Activated naive CD4-positive, alpha-beta T cell treated with anti-CD3 and anti-CD28 coated beads, Interleukin-2, amount 50 U/mL, for 24 hours (primary cell): ENCODE measurements around the gene GRIP1.

Experiments used
- H3K27ac Mint-ChIP-seq: one replicate; pipeline ENCODE4 v1.8.0; 2021; ENCODE audit warnings: mild to moderate bottlenecking, mixed read lengths
- H3K27me3 Mint-ChIP-seq: one replicate; pipeline ENCODE4 v1.8.0; 2021; ENCODE audit warnings: mixed read lengths
- H3K36me3 Mint-ChIP-seq: one replicate; pipeline ENCODE4 v1.8.0; 2021; ENCODE audit warnings: mixed read lengths
- H3K4me1 Mint-ChIP-seq: one replicate; pipeline ENCODE4 v1.8.0; 2021; ENCODE audit warnings: mixed read lengths
- H3K4me3 Mint-ChIP-seq: one replicate; pipeline ENCODE4 v1.8.0; 2021; ENCODE audit warnings: mild to moderate bottlenecking, mixed read lengths
- H3K9me3 Mint-ChIP-seq: one replicate; pipeline ENCODE4 v1.8.0; 2021; ENCODE audit warnings: mixed read lengths

The GRIP1 gene

DNA sequence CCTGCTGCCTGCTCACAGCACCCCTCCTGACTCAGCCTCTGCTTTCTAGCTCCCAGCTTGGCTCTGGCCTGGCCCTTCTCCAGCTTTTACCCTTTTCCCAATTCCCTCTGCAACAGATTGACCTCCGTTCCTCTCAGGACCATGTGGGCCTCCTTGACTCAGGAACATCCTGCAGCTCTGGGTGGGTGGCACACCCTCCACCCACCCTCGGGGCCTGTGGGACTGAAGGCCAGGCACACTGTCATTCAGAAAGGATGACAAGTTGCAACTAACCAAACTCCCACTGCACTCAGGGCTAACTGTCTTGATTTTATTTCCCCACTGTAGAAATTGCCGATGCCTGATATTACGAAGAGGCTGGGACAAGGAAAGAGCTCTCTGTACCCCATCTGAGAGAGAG, 317.2 kb downstream of the GRIP1 start:
- Mint-ChIP-seq H3K36me3 (peaks cover 14% of the 10 kb centered on the region), H3K9me3 (no peaks in the 10 kb centered on the region), H3K4me1 (no peaks in the 10 kb centered on the region), H3K4me3 (no peak overlapping the region), H3K27ac (no peak overlapping the region), H3K27me3 (no peaks in the 10 kb centered on the region)

DNA sequence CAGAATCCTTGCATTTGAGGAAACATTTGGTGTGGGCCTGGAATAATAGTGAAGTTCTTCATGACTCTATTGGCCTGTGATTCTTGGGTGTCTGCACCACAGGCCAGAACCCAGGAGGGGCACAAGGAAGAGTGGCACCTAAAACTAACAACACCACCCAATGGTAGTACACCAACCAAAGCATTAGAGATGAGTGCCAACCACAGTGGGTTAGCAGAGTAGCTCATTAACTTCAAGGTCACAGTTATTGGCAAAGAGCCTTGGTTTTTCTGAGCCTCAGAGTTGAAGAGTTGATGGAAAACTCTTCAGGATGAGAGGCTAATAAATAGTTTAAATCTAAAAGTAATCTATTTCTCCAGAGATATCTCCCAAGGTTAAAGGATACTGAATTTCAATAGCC, 319.6 kb downstream of the GRIP1 start:
- Mint-ChIP-seq H3K36me3 (peaks cover 5% of the 10 kb centered on the region), H3K27ac (no peak overlapping the region), H3K4me3 (no peak overlapping the region), H3K27me3 (no peaks in the 10 kb centered on the region), H3K9me3 (no peaks in the 10 kb centered on the region), H3K4me1 (no peaks in the 10 kb centered on the region)

DNA sequence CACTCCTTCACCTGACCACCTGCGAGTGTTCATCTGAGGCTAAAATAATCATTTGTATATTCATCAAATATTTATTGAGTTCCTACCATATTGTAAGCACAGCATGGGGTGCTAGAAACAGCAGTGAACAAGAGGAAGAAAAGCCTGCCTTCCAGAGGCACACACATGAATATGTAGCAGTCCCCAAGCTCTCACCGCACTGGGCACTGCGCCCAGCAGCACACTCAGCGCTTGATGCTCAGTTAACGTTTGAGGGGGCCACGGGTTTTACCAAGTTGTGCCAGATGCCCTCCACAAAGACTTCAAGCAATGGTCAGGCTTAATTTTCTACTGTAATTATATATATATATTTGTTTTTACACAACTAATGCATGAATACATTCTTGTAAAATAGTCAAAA, 324.6 kb downstream of the GRIP1 start:
- H3K27me3 Mint-ChIP-seq: no peaks in the 10 kb centered on the region
- peaks cover 14% of the 10 kb centered on the region for H3K36me3 Mint-ChIP-seq
- H3K9me3 Mint-ChIP-seq: no peaks in the 10 kb centered on the region
- H3K4me1 Mint-ChIP-seq: no peaks in the 10 kb centered on the region
- H3K27ac Mint-ChIP-seq: peak overlapping the region; percentile 27
- H3K4me3 Mint-ChIP-seq: no peak overlapping the region

DNA sequence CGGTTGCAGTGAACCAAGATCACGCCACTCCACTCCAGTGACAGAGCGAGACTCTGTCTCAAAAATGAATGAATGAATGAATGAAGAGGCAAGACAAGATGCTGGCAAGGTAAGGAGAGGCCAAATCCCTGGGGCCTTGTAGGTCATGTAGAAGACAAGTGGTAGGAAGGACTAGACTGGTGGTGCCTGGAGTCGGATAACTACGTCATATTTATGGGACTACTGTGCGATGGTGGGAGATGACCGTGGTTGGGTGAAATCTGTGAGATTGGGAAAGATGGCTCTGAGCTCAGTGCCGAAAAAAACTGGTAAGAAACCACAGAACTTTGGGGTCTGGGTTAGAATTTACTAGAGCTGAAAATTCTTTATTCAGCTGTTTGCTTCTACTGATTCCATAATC, 326.0 kb downstream of the GRIP1 start:
- H3K36me3 Mint-ChIP-seq: peaks cover 16% of the 10 kb centered on the region
- H3K27me3 Mint-ChIP-seq: no peaks in the 10 kb centered on the region
- H3K9me3 Mint-ChIP-seq: no peaks in the 10 kb centered on the region
- no peaks in the 10 kb centered on the region for H3K4me1 Mint-ChIP-seq
- no peak overlapping the region for H3K4me3 Mint-ChIP-seq
- H3K27ac Mint-ChIP-seq: no peak overlapping the region

DNA sequence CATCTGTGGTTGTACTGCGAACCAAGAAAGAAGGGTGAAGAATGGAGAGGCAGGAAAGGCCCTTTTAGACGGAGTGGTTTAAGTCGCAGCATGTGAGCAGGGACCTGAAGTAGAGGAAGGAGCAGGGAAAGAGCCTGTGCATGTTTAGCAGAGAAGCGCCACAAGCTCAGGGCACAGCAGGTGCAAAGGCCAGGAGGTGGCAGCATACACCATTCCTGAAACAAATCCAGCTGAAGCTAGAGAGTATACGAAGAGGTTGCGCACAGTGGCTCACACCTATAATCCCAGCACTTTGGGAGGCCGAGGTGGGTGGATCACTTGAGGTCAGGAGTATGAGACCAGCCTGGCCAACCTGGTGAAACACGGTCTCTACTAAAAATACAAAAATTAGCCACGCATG, 326.7 kb downstream of the GRIP1 start:
- Mint-ChIP-seq H3K4me1 (no peaks in the 10 kb centered on the region), H3K27ac (peak overlapping the region; percentile 64), H3K36me3 (peaks cover 17% of the 10 kb centered on the region), H3K9me3 (no peaks in the 10 kb centered on the region), H3K27me3 (no peaks in the 10 kb centered on the region), H3K4me3 (no peak overlapping the region)

DNA sequence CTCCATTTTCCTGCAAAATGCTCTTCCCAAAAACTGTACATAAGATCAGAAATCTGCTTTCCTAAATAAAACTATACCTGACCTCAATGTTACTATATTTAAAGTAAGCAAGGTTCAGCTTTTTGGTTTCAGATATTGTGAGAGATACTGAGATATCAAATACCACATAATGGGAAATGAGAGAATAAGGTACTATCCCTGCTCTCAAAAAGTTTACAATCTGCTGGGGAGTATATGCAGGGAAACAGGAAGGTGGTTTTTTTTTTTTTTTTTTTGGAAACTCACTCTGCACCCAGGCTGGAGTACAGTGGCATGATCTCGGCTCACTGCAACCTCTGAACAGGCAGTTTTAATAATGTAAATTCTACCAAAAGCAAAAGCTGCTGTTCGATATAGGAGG, 327.6 kb downstream of the GRIP1 start:
- no peaks in the 10 kb centered on the region for H3K4me1 Mint-ChIP-seq
- no peak overlapping the region for H3K4me3 Mint-ChIP-seq
- H3K27me3 Mint-ChIP-seq: no peaks in the 10 kb centered on the region
- H3K36me3 Mint-ChIP-seq: peaks cover 19% of the 10 kb centered on the region
- no peaks in the 10 kb centered on the region for H3K9me3 Mint-ChIP-seq
- H3K27ac Mint-ChIP-seq: no peak overlapping the region

DNA sequence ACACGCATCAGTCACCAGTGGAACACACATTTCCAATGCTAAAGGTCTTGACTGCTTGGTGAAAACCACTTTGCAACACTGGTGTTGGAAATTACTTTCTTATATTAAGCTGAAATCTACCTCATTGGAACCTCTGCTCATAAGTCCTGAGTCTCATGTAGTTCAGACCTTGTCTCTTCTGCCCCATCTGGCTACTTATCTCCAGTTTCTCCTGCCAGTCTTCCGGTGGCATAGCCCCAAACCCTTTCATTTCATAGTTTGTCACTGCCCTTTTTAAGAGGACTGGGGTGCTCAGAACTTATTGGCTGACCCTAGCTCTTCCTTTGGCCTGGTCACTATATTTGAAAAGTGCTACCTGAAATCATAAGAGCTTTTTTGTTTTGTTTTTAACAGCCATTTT, 332.9 kb downstream of the GRIP1 start:
- no peak overlapping the region for H3K27ac Mint-ChIP-seq
- peaks cover 49% of the 10 kb centered on the region for H3K36me3 Mint-ChIP-seq
- H3K27me3 Mint-ChIP-seq: no peaks in the 10 kb centered on the region
- H3K4me1 Mint-ChIP-seq: peaks cover 26% of the 10 kb centered on the region
- H3K9me3 Mint-ChIP-seq: no peaks in the 10 kb centered on the region
- no peak overlapping the region for H3K4me3 Mint-ChIP-seq

DNA sequence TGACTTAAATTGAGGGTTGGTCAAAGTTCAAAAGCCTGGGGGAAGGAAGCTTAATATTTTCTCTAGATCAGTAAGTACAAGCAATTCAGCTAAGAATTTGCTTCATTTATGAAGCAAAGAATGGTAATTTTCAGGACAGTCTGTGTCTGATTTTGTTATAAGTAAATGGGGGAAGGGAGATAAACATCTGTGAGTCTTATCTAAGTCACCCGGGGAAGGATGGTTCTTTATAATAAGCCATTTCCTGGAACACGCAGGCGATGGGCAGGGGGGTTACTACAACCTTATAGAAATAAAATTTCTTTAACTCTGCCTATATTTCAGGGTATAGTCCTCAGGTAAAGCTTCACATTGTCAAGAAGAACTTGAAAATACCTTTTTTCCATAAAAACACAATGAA, 333.7 kb downstream of the GRIP1 start:
- no peaks in the 10 kb centered on the region for H3K9me3 Mint-ChIP-seq
- no peaks in the 10 kb centered on the region for H3K27me3 Mint-ChIP-seq
- H3K27ac Mint-ChIP-seq: peak overlapping the region; percentile 71
- peaks cover 57% of the 10 kb centered on the region for H3K36me3 Mint-ChIP-seq
- no peak overlapping the region for H3K4me3 Mint-ChIP-seq
- peaks cover 26% of the 10 kb centered on the region for H3K4me1 Mint-ChIP-seq

DNA sequence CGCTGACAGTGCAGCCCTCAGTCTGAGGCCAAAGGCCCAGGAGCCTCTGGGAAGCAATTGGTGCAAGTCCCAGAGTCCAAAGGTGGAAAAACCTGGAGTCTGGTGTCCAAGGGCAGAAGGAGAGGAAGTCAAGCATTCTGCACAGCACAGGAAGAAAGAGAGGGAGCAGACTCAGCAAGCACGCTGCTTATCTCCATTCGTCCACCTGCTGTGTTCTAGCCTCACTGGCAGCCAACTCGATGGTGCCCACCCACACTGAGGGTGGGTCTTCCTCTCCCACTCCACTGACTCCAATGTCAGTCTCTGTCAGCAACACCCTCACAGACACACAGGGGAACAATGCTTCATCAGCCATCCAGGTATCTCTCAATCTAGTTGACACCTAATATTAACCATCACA, 337.8 kb downstream of the GRIP1 start:
- Mint-ChIP-seq H3K36me3 (peaks cover 61% of the 10 kb centered on the region), H3K9me3 (peaks cover 4% of the 10 kb centered on the region)

DNA sequence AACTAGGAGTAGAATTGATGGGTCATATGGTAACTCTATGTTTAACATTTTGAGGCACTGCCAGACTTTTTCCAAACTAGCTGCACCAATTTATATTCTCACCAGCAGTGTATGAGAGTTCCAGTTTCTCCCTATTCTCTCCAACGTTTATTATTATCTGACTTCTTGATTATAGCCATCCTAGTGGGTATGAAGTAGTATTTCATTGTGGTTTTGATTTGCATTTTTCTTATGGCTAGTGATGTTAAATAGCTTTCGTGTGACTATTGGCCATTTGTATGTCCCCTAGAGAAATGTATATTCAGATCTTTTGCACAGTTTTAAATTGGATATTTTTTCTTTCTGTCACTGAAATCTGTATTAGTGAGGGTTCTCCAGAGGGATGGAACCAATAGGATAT, 338.7 kb downstream of the GRIP1 start:
- Mint-ChIP-seq H3K9me3 (peaks cover 4% of the 10 kb centered on the region), H3K36me3 (peaks cover 57% of the 10 kb centered on the region), H3K27ac (no peak overlapping the region), H3K27me3 (no peaks in the 10 kb centered on the region), H3K4me3 (no peak overlapping the region), H3K4me1 (peaks cover 19% of the 10 kb centered on the region)

More for the DNA sequence above, 337.8 kb downstream of the GRIP1 start:
- Mint-ChIP-seq H3K4me1 (peaks cover 25% of the 10 kb centered on the region), H3K27me3 (no peaks in the 10 kb centered on the region), H3K4me3 (no peak overlapping the region), H3K27ac (peak overlapping the region; percentile 8)

DNA sequence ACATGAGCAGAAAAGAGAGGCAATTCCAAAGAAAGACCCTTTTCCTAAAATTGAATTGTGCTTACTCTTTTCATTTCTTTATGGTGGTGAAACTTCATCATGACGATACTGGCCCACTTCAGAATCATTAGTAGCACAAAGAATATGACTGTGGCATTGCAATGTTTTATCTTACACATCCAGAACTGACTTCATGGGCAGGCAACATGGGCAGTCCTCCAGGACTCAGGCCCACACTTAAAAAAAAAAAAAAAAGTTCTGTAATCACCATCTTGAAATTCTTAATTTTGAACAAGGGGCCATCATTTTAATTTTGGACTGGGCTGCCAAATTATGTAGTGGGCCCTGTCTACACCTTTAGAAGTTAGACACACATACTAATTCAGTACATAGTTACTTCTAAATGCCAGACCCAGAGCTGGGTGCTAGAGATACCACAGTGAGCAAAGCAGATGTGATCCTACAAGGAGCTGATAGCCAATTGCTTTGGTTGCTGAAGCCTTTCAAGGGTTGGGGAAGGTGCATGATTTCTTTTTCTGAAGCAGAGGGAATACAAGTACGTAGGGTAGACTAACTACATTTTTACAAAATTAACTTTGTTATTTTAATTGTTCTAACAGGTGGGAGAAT, 341.4 kb downstream of the GRIP1 start:
- Mint-ChIP-seq H3K27me3 (no peaks in the 10 kb centered on the region), H3K4me3 (no peak overlapping the region), H3K36me3 (peaks cover 43% of the 10 kb centered on the region)

DNA sequence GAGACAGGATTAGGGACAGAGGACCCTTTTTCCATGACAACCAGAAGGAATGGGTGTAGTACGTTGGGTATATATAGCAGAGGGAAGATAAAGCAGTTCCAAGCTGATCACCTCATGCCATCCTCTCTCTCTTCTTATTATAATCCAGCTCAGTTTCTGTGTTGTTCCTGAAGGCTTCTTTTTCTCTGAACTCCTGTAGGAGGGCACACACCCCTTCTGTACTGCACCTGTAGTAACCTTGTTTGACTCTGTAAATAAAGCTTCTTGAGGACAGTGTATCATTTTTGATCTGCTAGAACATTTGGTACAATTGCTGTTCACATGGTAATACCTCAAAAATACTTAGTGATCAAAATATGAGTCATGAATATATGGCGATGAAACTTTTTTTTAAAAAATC, 343.1 kb downstream of the GRIP1 start:
- H3K27ac Mint-ChIP-seq: no peak overlapping the region
- H3K9me3 Mint-ChIP-seq: peaks cover 4% of the 10 kb centered on the region
- H3K36me3 Mint-ChIP-seq: peaks cover 40% of the 10 kb centered on the region
- H3K4me1 Mint-ChIP-seq: peaks cover 15% of the 10 kb centered on the region
- H3K4me3 Mint-ChIP-seq: no peak overlapping the region
- no peaks in the 10 kb centered on the region for H3K27me3 Mint-ChIP-seq

More for the DNA sequence above, 341.4 kb downstream of the GRIP1 start:
- H3K27ac Mint-ChIP-seq: no peak overlapping the region
- H3K9me3 Mint-ChIP-seq: peaks cover 4% of the 10 kb centered on the region
- H3K4me1 Mint-ChIP-seq: peaks cover 6% of the 10 kb centered on the region

DNA sequence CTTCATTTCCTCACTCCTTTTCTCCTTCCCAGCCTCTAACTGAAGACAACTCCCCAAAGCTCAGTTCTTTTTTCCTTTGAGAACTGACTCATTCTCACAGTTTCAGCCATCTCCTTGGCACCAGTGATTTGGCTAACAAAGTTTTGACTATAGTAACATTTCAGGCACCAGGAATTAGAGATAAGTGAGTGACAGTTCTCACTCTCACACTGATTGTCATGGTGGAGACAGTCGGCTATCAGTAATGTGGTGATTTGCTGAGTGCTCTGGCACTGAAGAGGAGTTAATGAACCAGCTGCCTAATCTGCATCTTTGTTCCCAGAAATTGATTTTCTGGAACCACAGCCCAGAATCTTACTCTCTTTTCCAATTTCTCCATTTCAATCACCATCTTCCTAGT, 347.1 kb downstream of the GRIP1 start:
- Mint-ChIP-seq H3K9me3 (no peaks in the 10 kb centered on the region), H3K4me3 (no peak overlapping the region), H3K4me1 (peaks cover 31% of the 10 kb centered on the region), H3K27ac (peak overlapping the region; percentile 61), H3K36me3 (peaks cover 27% of the 10 kb centered on the region), H3K27me3 (no peaks in the 10 kb centered on the region)

DNA sequence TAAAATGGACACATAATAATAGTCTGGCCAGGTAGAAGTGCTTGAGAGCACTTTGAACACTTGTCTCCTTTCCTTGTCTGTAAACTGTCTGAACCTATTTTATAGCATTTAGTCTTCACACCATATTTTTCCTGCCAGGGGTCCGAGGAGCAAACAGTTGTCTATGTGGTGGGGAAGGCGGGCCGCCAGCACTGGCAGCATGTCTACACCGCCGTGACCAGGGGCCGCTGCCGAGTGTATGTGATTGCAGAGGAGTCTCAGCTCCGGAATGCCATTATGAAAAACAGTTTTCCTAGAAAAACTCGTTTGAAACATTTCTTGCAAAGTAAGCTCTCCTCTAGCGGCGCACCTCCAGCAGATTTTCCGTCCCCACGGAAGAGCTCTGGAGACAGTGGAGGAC, 347.9 kb downstream of the GRIP1 start:
- H3K27me3 Mint-ChIP-seq: no peaks in the 10 kb centered on the region
- H3K27ac Mint-ChIP-seq: no peak overlapping the region
- H3K36me3 Mint-ChIP-seq: peaks cover 28% of the 10 kb centered on the region

DNA sequence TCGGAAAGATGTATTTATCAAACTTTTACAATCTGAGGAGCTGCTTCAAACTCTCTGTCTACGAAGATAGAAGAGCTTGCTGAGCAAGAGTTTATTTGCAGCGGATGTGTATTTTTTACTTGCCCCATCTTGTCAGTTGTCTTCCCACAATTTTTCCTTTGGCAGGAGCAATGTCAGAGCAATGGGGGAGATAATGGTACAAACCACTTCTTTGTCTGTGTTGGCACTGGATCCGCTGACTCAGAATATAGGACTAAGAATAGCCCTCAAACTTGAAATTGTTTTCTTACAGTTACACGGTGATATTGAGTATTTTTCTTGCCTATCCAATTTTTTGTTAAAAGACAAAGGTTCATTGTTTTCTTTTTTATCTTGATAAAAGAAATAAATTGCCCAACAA, 348.9 kb downstream of the GRIP1 start:
- Mint-ChIP-seq H3K9me3 (no peaks in the 10 kb centered on the region), H3K27me3 (no peaks in the 10 kb centered on the region), H3K36me3 (peaks cover 36% of the 10 kb centered on the region), H3K4me3 (no peak overlapping the region), H3K27ac (no peak overlapping the region), H3K4me1 (peaks cover 40% of the 10 kb centered on the region)

More for the DNA sequence above, 347.9 kb downstream of the GRIP1 start:
- Mint-ChIP-seq H3K9me3 (no peaks in the 10 kb centered on the region), H3K4me1 (peaks cover 31% of the 10 kb centered on the region), H3K4me3 (no peak overlapping the region)

DNA sequence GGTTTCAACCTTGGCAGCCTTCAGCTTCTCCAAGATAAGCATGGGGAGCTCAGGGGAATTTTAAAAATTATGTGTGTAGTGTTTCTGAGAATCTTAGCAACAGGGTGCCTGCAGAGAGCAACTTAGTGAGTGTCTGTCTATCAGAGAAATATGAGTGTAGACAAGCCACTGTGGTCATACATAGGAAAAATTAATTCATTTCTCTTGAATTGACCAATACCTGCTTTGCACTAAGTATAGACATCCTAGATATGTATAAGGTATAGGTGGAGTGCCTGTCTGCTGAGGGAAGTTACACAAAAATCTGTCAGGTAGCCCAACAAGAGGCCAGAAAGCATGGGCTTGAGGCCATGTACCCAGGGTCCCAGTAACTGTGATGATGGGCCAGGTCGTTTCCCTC, 355.9 kb downstream of the GRIP1 start:
- Mint-ChIP-seq H3K9me3 (no peaks in the 10 kb centered on the region), H3K27ac (peak overlapping the region; percentile 38), H3K4me1 (peaks cover 76% of the 10 kb centered on the region), H3K4me3 (no peak overlapping the region), H3K36me3 (peaks cover 31% of the 10 kb centered on the region), H3K27me3 (no peaks in the 10 kb centered on the region)

DNA sequence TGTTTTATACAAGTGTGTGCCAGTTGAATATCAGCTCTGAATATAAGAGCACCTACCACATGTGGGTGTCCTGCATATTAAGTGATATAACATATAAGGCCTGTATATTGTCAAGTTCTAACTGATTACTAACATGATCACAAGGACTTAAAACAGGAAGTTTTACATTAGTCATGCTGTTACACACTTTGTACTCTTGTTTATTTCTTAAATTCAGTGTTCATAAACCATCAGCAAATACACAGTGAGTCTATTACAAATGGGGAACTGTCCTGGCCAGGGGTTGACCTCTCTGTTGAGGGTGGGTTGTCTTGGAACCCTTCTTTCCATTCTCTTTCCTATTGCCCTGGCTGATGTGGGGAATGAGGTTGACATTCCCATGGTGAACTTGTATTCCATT, 357.4 kb downstream of the GRIP1 start:
- no peaks in the 10 kb centered on the region for H3K27me3 Mint-ChIP-seq
- H3K36me3 Mint-ChIP-seq: peaks cover 23% of the 10 kb centered on the region
- peak overlapping the region; percentile 59 for H3K27ac Mint-ChIP-seq
- no peak overlapping the region for H3K4me3 Mint-ChIP-seq
- no peaks in the 10 kb centered on the region for H3K9me3 Mint-ChIP-seq
- peaks cover 77% of the 10 kb centered on the region for H3K4me1 Mint-ChIP-seq
